D721Med (cell line): ENCODE data around the gene DIS3L2.

Experiments
- DNase-seq: peaks from one replicate; pipeline ENCODE4 v3.0.0; 2011; ENCODE audit warnings: low spot score; ENCODE audit not compliant: insufficient read length
- FAIRE-seq: peaks from 2 replicates; lab custom pipeline; 2011; peaks lifted over from hg19 to GRCh38; lab: Jason Lieb, UNC
- TF ChIP-seq, protein P1 (sequence below): IDR thresholded peaks from 2 replicates; pipeline ENCODE4 v1.5.1; 2012; ENCODE audit warnings: mild to moderate bottlenecking, control low read depth; ENCODE audit not compliant: insufficient read depth; ENCODE audit errors: missing control alignments

The DIS3L2 gene

DNA sequence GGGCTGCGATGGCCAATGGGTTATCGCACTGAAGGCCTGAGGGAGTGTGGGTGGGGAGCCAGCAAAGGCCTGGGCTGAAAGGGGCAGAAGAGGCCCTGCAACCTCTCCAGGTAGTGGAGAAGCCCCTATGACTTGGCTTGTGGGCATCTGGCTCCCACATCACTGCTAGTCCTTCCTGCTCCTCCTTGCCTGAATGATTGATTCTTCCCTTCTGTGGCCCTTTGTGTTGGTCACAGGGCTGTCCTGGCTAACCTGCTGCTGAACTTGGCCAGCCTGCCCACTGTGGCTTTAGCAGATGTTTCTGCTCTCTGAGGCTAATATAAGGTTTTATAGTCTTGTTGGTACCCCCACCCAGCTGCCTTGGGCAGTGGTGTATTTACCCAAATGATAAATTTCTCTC lies 280.8 kb downstream of the DIS3L2 start:
- DNase-seq (no peak), FAIRE-seq (no peak)
- TF ChIP-seq, protein P1, sequence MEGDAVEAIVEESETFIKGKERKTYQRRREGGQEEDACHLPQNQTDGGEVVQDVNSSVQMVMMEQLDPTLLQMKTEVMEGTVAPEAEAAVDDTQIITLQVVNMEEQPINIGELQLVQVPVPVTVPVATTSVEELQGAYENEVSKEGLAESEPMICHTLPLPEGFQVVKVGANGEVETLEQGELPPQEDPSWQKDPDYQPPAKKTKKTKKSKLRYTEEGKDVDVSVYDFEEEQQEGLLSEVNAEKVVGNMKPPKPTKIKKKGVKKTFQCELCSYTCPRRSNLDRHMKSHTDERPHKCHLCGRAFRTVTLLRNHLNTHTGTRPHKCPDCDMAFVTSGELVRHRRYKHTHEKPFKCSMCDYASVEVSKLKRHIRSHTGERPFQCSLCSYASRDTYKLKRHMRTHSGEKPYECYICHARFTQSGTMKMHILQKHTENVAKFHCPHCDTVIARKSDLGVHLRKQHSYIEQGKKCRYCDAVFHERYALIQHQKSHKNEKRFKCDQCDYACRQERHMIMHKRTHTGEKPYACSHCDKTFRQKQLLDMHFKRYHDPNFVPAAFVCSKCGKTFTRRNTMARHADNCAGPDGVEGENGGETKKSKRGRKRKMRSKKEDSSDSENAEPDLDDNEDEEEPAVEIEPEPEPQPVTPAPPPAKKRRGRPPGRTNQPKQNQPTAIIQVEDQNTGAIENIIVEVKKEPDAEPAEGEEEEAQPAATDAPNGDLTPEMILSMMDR: no peak

DNA sequence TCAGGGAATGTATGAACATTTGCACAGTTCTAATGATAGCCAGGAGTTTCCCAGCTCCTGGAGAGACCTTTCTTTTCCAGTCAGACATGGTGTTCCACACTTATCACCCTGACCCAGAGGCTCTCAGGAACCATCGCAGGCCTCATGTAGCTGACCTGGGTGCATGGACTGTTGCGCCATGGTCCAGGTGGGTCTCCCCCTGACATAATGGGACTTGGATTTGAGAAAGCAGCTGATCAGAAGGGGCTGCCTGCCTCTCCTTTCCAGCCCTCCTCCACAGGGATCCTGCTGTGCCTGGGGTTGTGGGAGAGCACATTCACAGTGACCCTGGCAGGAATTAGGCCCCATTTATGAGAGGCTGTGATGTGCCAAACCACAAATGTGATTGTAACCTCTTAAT lies 283.6 kb downstream of the DIS3L2 start:
- TF ChIP-seq, protein P1: no peak
- no peak for FAIRE-seq

DNA sequence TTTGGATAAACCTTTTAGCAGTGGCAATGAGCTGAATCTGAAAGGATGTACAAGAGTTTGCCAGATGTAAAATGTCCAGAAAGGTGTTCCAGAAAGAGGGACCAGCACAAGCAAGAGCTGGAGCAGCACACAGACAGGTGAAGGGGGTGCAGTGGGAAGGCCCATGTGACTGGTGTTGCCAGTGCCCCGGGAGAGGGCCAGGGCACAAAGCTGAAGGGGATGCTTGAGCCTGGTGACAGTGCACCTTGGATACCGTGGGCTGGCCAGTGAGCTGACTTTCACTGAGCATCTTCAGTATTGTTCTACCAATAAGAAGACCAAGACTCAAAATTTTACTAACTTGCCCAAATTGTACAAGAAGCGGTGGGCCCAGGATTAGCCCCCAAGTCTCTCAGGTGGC lies 284.7 kb downstream of the DIS3L2 start:
- TF ChIP-seq, protein P1: no peak
- FAIRE-seq: no peak
- no peak for DNase-seq

More for the DNA sequence above, 283.6 kb downstream of the DIS3L2 start:
- no peak for DNase-seq

DNA sequence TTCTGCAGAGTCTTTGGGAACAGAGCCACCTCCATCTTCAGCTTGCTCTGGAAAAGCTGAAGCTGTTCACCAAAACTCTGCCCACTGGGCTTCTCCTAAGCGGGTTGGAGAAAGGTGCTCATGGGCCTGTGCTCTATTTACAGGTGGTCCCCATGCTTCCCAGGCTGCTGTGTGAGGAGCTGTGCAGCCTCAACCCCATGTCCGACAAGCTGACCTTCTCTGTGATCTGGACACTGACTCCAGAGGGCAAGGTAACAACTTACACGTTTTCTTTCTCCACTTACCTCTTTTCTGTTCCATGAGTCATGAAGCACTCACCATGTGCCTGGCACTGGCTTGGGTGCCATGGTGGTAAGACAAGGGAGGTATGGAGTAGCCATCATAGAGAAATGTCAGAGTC lies 287.6 kb downstream of the DIS3L2 start:
- FAIRE-seq (no peak), DNase-seq (no peak)
- TF ChIP-seq, protein P1: no peak

DNA sequence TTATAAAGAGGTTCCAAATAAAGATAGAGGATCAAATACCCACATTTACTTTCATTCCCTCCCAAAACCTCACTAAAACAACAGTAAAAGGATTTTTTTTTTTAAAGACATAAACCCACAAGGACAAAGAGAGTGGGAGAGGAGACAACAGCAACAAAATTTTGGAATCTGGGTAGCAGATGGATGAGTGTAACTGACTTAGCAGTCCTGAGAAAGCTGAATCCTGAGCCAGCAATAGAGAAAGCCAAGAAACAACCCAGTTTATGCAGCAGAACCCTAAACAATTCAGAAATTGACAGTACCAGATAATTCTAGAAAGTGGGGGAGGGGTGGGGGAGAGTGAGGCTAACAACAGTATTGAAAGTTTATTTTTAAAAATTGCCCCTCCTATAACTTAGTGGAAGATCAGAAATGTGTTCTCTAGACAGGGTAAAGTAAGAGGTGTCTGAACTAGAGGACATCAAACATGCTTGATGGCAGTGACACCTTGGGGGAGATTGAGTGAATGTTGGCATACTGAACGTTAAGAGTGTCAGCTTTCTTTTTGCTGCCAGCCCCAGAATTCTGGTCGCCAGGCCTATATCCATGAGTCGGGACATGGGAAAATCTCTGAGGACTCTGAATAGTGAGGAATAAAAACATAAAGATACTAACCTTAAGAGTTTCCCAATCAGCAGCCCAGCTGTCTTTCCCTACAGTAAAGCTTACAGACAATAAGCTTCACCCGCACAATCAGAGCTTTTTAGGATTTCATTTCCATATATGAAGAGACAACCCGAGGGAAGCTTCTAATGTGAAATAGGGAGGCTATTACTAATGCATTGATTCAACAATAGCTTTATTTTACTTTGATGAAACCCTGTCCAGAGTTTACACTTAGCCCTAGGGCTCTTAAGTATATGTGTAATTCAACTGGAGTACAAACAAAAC lies 289.0 kb downstream of the DIS3L2 start:
- no peak for DNase-seq
- TF ChIP-seq, protein P1: no peak
- no peak for FAIRE-seq

DNA sequence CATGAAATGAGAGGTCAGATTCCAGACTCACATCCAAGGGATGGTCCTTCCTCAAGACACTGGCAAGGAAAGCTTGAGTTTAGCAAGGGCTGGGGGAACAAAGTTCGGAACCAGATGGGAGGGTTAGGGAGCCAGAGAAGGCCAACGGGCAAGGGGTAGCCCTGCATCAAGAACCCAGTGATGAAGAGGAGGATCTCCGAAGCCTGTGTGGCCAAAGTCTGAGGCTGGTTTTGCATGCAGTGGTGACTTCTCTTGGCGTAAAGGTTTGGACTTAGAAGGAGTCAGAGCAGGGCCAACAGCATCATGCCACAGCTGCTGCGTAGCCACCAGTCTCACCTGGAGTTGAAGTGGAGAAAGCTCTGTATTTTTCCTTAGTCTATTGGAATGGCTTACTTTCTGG lies 293.5 kb downstream of the DIS3L2 start:
- FAIRE-seq (no peak), DNase-seq (no peak)
- TF ChIP-seq, protein P1: no peak

DNA sequence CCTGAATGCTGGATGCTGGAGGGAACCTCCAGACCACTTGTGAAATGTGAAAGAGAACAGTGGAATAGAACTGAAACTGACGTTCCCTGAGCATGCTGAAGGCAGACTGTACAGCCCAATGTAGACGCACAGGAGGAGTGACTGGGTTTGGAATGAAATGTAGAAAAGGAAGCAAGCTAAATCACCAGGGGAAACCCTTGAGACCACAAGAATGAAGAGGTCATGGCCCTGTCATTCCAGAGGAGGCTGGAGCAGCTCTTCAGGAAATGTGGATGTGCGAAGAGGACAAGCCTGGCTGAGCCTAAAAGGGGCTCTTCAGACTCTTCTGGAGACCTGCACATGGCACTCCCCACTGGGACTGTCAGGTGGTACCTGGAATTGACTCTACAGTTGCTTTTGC lies 298.6 kb downstream of the DIS3L2 start:
- TF ChIP-seq, protein P1: no peak
- FAIRE-seq (no peak), DNase-seq (no peak)
